Right ventricle myocardium inferior (tissue), 1 donor: Measurements from ENCODE around the gene MIA. TPM values are rescaled to one million over a fixed set of nuclear protein-coding genes. Genes with fewer than 3 reads are reported as not detected.
"Not testable (repeated sequence)": the region's sequence is repeated elsewhere in the genome, so short reads cannot be mapped to it uniquely, and the experiment has no call there.

Experiments used
- ATAC-seq: fragments of 200-7000 bp; cut with Tn5 transposase; one replicate; pipeline ENCODE4 v1.9.1; 2020; ENCODE audit warnings: mild to moderate bottlenecking, moderate library complexity
- DNase-seq: peaks from one replicate; pipeline ENCODE4 v3.0.0; 2021; ENCODE audit errors: missing footprints
- intact Hi-C: fragments of 100-400 bp; cut with DNase I; formaldehyde crosslinking; loops from one replicate; pipeline ENCODE4 v1.11.0; 2022
- total RNA-seq: library from RNA; stranded (reverse); fragmentation: NEBNext Ultra II Directional; extraction: Animal tissue kit (Norgen Biotek cat#: 25700); gene quantifications from one replicate; pipeline ENCODE4 v1.2.1, GENCODE V29; 2021
- donor health status: DM: no; HTN: yes; CAD: no; lungs with severe emphysema.

Gene MIA
- total RNA-seq, 1 donor from 2014 or later, result not detected

DNA sequence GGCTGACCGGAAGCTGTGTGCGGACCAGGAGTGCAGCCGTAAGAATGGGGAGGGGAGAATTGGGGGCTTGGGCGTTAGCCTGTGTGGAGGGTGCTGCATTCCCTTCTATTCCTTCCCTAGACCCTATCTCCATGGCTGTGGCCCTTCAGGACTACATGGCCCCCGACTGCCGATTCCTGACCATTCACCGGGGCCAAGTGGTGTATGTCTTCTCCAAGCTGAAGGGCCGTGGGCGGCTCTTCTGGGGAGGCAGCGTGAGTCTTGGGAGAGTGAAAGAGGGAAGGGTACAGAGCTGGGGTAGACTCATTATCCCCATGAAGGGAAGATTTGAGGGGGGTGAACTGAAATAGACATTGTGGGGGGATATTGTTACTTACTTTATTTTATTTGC, 306 bp downstream of the MIA start:
- ATAC-seq, result no peak
- intact Hi-C loops, result no loop called here
- DNase-seq, result no peak

DNA sequence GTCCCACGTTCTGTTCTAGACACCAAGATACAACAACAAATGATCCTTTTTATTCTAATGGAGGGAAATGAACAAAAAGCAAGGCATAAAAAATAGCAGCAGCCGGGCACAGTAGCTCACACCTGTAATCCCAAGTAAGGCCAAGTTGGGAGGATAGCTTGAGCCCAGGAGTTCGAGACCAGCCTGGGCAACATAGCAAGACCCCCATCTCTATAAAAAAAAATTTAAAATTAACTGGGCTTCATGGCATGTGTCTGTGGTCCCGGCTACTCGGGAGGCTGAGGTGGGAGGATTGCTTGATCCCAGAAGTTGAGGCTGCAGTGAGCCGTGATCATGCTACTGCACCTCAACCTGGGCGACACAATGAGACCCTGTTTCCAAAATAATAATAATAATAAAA, 1.0 kb downstream of the MIA start:
- intact Hi-C loops, result no loop called here
- no peak for DNase-seq

DNA sequence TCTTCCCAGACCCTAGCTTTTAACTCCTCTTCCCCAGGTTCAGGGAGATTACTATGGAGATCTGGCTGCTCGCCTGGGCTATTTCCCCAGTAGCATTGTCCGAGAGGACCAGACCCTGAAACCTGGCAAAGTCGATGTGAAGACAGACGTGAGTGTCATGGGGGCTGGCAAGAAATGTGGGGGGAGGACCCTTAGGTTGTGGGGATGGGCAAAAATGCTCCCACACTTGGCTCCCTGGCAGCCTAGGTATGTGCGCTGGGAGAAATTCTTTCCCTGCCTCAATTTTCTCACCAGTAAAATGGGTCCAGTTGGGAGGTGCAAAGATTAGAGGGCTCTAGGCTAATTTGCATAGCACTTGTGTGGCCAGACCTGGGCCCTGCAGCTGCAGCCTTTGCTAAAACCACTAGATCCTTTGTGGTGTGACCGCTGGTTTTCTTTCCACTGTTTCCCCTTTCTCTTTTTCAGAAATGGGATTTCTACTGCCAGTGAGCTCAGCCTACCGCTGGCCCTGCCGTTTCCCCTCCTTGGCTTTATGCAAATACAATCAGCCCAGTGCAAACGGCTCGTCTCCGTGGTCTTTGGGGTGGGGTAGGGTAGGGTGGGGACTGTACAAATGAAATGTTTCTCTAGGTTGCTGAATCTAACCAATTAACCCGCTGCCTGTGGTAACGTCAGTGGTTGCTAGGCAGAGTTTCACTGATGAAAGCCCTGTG, 1.8 kb downstream of the MIA start:
- ATAC-seq (peak; percentile 86), DNase-seq (peak; percentile 91)
- intact Hi-C loops, result no loop called here

More for the DNA sequence above, 1.0 kb downstream of the MIA start:
- no peak for ATAC-seq

DNA sequence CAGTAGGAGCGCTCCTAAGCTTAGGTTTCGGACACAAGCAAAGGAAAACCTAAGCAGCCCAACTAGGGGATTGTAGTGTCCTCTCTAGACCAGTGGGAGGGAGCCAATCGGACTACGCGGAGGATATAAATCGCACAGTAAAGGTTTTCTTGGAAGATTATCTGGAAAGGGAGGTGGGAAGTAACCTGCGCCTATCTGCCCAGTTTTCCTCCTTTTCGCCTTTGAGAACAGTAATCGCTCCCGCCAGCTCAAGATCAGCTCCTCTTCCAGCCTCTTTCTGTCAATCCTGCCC, 2.3 kb downstream of the MIA start:
- intact Hi-C loops, result no loop called here
- DNase-seq (no peak), ATAC-seq (no peak)

DNA sequence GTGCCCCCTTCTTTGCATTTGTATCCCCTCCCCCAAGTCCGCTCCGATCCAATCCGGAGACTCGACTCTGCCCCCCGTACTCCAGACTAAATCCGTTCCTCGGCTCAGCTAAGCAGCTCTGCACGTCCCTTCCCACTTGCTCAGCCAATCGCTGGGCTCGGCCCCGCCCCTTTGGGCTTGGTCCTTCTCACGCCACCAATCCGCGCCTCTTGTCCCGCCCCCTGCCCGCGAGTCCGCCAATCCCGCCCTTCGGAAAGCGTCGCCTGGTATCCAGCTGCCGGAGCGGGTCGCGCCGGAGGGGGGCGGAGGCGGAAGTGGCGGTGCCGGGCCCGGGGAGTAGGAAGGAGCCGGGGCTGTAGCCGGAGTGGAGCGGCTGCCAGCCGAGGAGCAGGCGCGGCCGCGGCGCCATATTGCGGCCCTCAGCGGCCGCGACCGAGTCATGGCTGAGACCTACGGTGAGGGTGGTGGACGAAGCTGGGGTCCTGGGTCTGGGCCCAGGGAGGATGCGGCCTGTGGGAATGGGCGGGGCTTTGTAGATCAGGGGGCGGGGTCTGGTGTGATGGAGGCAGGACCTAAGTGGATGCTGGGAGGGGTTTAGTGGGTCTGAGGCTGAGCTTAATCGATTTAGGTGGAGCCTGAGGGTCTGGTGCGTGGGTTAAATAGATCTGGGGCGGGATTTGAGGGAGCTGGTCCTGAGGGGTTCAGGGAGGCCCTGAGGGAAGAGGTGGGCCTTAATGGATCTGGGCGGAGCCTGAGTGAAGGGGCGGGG, 2.8 kb downstream of the MIA start, which contains the start of gene RAB4B:
Gene RAB4B, plus strand, starts transcription at position 311 of the 769 bp plus-strand sequence. Its CDS starts 129 bp downstream, at position 440.
- ATAC-seq (peak; percentile 97), DNase-seq (peak; percentile 100)
- intact Hi-C loops, result loop anchor here (1.0 kb wide), 1 partner anchor 20 kb away; no protein-coding TSS in a partner anchor

DNA sequence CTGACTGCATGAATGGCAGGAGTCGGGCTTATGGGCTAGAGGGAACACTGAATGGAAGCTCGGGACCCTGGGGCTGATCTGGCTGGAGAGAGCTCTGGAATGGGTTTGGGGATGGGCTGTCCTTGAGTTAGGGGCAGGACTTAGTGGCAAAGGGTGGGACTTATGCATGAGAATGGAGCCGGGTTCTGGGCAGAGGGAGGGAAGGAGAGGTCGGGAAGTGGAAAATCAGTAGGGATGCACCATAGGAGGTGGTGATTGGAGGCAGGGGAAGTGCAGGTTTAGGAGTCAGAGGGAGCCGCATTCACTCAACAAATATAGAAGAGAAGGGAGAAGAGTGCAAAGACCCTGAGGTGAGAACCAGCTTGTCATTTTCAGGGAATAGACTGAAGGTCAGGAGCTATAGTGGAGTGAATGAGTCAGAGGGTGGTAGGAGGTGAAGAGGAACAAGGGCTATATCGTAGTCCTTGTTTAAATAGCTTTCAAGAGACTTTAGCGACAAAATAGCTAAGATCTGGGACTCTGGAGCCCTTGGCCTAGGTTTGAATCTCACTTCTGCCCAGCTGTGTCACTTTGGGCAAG, 3.5 kb downstream of the MIA start:
- DNase-seq, result no peak
- no peak for ATAC-seq
- intact Hi-C loops, result loop anchor here (1.0 kb wide), 1 partner anchor 20 kb away; no protein-coding TSS in a partner anchor

DNA sequence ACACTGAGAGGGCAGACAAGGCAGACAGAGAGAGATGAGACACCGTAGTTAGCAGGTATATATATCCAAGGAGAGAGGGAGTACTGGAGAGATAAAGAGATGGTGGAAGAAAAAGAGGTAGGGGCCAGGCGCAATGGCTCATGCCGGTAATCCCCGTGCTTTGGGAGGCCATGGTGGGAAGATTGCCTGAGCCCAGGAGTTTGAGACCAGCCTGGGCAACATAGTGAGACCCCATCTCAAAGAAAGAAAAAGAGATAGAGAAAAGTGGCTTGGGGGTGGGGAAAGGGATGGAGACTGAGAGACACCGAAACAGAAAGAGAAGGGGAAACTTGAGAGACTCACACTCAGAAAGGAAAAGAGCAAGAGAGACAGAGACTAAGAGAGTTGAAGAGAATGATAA, 5.3 kb downstream of the MIA start:
- ATAC-seq, result no peak

DNA sequence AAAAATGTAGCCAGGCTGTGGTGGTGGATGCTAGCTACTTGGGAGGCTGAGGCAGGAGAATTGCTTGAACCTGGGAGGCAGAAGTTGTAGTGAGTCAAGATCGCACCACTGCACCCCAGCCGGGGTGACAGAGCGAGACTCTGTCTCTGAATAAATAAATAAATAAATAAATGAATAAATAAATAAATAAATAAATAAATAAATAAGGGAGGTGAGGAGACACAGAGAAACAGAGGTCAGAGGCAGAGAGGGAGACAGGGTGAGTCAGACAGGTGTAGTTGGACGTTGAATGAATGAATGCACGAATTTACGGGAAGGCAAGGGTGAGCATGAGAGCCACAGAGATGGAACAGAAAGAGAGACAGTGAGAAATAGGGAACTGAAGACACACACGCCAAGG, 5.8 kb downstream of the MIA start:
- ATAC-seq (no peak), DNase-seq (no peak)
- intact Hi-C loops, result no loop called here

More for the DNA sequence above, 5.3 kb downstream of the MIA start:
- intact Hi-C loops, result no loop called here
- DNase-seq, result no peak

DNA sequence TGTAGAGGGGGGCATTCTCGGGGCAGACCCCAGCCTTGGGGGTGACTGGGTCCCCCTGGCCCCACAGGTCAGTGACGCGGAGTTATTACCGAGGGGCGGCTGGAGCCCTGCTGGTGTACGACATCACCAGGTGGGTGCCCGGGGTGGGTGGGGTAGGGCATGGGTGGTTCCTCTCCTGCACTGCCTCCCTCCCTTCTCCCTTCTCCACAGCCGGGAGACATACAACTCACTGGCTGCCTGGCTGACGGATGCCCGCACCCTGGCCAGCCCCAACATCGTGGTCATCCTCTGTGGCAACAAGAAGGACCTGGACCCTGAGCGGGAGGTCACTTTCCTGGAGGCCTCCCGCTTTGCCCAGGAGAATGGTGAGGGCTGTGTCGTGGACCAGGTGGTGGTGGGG, 8.4 kb downstream of the MIA start:
- intact Hi-C loops, result no loop called here
- no peak for DNase-seq
- ATAC-seq, result no peak

DNA sequence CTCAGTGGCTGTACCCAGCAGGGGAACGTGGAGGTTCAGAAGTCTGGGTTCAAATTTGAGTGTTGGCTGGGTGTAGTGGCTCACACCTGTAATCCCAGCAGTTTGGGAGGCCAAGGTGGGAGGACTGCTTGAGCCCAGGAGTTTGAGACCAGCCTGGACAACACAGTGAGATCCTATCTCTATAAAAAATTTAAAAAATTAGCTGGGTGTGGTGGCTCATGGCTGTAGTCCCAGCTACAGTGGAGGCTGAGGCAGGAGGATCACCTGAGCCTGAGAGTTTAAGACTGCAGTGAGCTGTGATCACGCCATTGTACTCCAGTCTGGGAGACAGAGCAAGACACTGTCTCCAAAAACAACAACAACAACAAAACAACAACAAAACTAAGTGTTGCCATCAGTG, 8.8 kb downstream of the MIA start:
- intact Hi-C loops, DNase-seq, ATAC-seq: not testable (repeated sequence)

DNA sequence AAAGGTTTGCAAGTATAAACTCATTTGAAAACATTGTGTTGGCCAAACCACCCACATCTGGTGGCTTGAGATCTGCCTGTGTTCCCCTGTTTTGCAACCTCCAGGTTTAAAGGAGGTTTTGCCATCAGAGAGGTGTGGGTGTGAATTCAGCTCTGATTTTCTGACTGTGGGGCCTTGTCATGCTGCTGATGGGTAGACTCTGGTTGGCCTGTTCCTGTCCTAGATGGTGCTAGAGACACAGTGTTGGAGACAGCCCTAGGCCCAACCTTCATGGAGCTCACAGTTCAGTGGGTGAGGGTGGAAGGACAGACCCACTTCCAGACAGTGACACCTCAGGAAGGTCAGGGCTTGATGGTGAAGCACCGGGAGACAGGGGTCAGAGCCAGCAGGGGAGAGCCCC, 10.2 kb downstream of the MIA start:
- intact Hi-C loops, result no loop called here
- DNase-seq (no peak), ATAC-seq (no peak)

DNA sequence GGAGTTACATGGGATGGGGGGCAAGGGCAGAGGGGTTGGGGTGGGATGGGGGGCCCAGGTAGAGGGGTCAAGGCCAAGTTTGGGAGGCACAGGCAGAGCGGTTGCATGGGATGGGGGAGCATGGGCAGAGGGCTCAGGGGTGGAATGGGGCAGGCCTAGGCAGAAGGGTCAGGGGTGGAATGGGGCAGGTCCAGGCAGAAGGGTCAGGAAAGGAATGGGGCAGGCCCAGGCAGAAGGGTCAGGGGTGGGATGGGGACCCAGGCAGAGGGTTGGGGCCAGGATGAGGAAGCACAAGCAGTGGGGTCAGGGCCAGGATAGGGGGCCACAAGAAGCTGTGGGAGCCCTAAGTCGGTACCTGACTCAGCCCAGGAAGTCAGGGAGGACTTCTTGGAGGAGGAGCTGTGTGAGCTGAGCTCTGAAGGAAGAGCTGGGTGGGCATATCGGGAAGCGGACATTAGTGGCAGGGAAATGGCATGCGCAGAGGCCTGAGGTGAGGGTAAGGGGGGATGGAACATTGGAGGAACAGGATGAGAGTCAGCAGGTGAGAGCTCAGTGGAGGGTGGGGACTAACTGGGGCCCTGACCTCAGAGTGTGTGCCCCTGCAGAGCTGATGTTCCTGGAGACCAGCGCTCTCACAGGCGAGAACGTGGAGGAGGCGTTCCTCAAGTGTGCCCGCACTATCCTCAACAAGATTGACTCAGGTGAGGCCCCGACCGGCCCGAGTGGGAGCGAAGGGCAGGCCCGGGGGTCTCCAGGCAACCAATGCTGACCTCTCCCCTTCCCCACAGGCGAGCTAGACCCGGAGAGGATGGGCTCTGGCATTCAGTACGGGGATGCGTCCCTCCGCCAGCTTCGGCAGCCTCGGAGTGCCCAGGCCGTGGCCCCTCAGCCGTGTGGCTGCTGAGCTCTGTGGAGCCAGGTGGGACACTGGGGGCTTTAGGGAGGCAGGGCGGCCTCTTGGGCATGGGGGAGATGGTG, 11.0 kb downstream of the MIA start:
- intact Hi-C loops, result no loop called here
- ATAC-seq, result no peak

DNA sequence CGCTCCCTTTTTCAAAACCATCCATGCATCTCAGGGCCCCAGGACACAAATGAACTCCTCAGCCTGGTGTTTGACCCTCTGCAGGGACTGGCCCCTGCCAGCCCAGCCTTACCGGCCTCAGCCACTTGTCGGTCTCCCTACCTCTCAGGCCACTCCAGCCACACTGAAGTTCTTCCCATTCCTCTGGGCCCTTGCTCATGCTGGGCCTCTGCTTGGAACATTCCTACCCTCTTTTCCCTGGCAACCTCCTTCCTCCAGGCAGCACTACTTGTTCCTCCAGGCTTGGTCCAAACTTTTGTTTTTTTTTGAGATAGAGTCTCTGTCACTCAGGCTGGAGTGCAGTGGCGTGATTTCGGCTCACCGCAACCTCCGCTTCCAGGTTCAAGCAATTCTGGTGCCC, 16.0 kb downstream of the MIA start:
- intact Hi-C loops, result no loop called here
- ATAC-seq (no peak), DNase-seq (no peak)

More for the DNA sequence above, 11.0 kb downstream of the MIA start:
- no peak for DNase-seq

DNA sequence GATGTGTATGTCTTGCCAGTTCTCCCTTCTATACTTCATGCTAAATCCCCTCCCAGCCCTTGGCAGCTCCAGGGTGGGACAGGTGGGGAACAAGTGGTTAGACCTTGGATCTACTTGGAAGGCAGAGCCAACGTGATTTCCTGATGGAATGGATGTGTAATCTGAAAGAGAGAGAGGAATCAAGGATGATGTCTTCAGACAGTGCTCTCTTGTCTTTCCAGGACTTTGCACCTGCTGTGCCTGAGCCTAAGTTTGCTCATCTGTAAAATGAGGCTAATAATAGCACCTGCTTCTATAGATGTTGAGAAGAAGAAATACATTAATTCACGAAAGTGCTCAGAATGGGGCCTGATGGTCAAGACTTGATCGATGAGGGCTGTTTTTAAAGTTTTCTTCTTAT, 16.7 kb downstream of the MIA start:
- intact Hi-C loops, result no loop called here
- no peak for DNase-seq
- ATAC-seq, result no peak

DNA sequence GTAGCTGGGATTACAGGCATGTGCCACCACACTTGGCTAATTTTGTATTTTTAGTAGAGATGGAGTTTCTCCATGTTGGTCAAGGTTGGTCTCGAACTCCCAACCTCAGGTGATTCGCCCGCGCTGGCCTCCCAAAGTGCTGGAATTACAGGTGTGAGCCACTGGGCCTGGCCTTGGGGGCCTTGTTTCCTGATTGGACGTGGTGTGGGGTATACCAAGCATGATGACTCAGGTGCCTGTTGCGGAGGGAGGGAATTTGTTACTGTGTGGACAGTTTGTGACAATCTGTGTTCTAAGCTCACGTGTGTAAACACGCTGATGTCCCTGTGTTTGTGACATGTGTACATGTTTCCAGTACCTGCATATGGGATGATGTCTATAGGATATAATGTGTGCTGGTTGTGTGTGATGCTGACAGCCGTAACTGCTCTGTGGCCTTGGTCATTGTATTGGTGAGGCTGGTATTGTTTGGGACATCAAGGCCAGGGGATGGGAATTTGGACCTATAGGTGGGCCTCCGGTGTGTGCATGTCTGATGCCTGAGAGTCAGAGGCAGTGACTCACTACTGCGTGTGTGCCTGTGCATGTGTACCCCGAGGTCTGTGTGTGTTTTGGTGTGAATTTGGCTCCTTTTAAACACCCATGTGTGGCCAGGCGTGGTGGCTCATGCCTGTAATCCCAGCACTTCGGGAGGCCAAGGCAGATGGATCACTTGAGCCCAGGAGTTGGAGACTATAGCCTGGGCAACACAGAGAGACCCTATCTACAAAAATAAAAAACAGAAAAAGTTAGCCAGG, 22.0 kb downstream of the MIA start:
- ATAC-seq (no peak), DNase-seq (no peak)
- intact Hi-C loops, result no loop called here

DNA sequence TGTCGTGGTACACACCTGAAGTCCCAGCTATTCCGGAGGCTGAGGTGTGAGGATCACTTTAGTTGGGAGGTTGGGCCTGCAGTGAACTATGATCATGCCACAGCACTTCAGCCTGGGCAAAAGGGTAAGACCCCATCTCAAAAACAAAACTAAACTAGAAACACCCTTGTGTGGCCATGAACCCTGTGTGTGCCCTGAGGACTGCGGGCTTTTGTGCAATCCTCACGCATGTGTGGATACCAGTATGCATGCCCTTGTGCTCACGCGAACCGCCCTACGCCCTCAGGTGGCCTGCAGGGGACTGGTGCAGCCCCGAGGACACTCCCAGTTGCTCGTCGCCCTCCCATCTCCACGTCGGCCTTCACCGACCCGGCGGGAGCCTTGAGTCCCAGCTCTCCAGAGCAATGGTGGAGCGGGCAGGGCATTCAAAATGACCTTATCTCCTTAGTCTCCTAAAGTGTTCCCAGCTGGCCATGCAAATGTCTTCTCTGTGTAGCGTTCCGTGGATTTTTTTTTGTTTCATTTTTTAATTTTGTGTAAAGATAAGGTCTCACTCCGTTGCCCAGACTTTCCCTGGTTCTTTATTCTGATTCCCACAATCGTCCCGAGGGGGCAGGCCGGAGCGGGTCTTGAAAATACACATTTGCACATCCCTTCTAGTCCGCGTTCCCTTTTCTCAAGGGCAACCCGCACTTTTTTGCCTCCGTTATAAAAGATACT, 22.8 kb downstream of the MIA start:
- DNase-seq, result peak; percentile 84
- intact Hi-C loops, result loop anchor here (1.0 to 2.0 kb wide), 3 partner anchors 20 to 81 kb away; partner anchors contain the start of genes ACTMAP, COQ8B, ITPKC and RAB4B
- peak; percentile 24 for ATAC-seq
